A673 (cell line): ENCODE data around the gene COL16A1. TPM values are rescaled to one million over a fixed set of nuclear protein-coding genes. Genes with fewer than 3 reads are reported as not detected.

Experiments used
- BruUV-seq: library from RNA; stranded (reverse); fragments of 400-500 nt; replicated peaks from 2 replicates; lab custom pipeline; 2021; lab: Mats Ljungman, UMichigan
- CTCF ChIA-PET: fragments of 300-600 bp; sonication (Branson Sonifier 250); formaldehyde crosslinking; loops from one replicate; lab custom pipeline; 2022; ENCODE audit warnings: antibody characterized with exemption; lab: Charles Lee
- POLR2A ChIA-PET: fragments of 300-600 bp; sonication (Branson Sonifier 250); formaldehyde crosslinking; loops from one replicate; lab custom pipeline; 2022; ENCODE audit warnings: antibody characterized with exemption; ENCODE audit not compliant: low non-redundant PET; lab: Charles Lee
- DNase-seq: peaks from one replicate; pipeline ENCODE4 v3.0.0-alpha.2; 2015; ENCODE audit warnings: low spot score
- H3K27ac ChIP-seq: fragments of 200-600 bp; sonication (generic); 2 replicates; pipeline ENCODE4 v1.5.1; 2016; ENCODE audit warnings: mixed run types, low read depth, mild to moderate bottlenecking, mixed read lengths, antibody characterized with exemption, low read length; ENCODE audit not compliant: poor library complexity, severe bottlenecking
- H3K27me3 ChIP-seq: fragments of 200-600 bp; sonication (generic); replicated peaks from 2 replicates; pipeline ENCODE4 v1.6.1; 2017; ENCODE audit warnings: mixed run types, low read depth, mild to moderate bottlenecking, mixed read lengths, antibody characterized with exemption, low read length; ENCODE audit not compliant: insufficient read depth, poor library complexity
- H3K36me3 ChIP-seq: fragments of 200-600 bp; sonication (generic); 2 replicates; pipeline ENCODE4 v1.6.1; 2016; ENCODE audit warnings: mixed run types, mild to moderate bottlenecking, mixed read lengths, antibody characterized with exemption, low read length; ENCODE audit not compliant: insufficient read depth, poor library complexity, severe bottlenecking
- H3K4me1 ChIP-seq: fragments of 200-600 bp; sonication (generic); 2 replicates; pipeline ENCODE4 v1.6.1; 2017; ENCODE audit warnings: mixed run types, mild to moderate bottlenecking, mixed read lengths, antibody characterized with exemption, low read length; ENCODE audit not compliant: insufficient read depth, poor library complexity, severe bottlenecking
- H3K4me3 ChIP-seq: fragments of 200-600 bp; sonication (generic); 2 replicates; pipeline ENCODE4 v1.5.1; 2016; ENCODE audit warnings: low read depth, mixed run types, mild to moderate bottlenecking, mixed read lengths, low read length; ENCODE audit not compliant: poor library complexity, severe bottlenecking
- H3K9me3 ChIP-seq: fragments of 200-600 bp; sonication (generic); 2 replicates; pipeline ENCODE4 v1.6.1; 2016; ENCODE audit warnings: mixed run types, low read depth, mild to moderate bottlenecking, mixed read lengths, antibody characterized with exemption, low read length; ENCODE audit not compliant: poor library complexity, severe bottlenecking
- CTCF ChIP-seq: fragments of 300-800, 200-600 bp; sonication (generic); conservative IDR thresholded peaks from 2 replicates; pipeline ENCODE4 v1.5.1; 2017; ENCODE audit warnings: low read depth, mild to moderate bottlenecking, antibody characterized with exemption, low read length, moderate library complexity, mixed read lengths
- EZH2 ChIP-seq: fragments of 200-600 bp; sonication (generic); IDR thresholded peaks from 2 replicates; pipeline ENCODE4 v1.6.1; 2017; ENCODE audit warnings: borderline replicate concordance, low read depth, mild to moderate bottlenecking, mixed read lengths, antibody characterized with exemption, low read length; ENCODE audit not compliant: poor library complexity, severe bottlenecking
- intact Hi-C: fragments of 100-400 bp; cut with micrococcal nuclease; formaldehyde crosslinking; loops from one replicate; pipeline ENCODE4 v1.10.0; 2022; ENCODE audit not compliant: unreplicated experiment
- total RNA-seq: library from RNA; stranded (reverse); gene quantifications from 2 replicates; pipeline ENCODE4 v1.2.3, GENCODE V29; 2021

Gene COL16A1
- total RNA-seq, 1 experiment from 2014 or later: 26.6 TPM

GRCh38 chr1:31621847-31622730, 81.7 kb downstream of the COL16A1 start:
- H3K9me3 ChIP-seq: no peaks in the 10 kb centered on the region
- no peaks in the 10 kb centered on the region for H3K36me3 ChIP-seq
- TF ChIP-seq EZH2 (no peak), CTCF (no peak)
- no peak overlapping the region for H3K27ac ChIP-seq
- no TSS peak for BruUV-seq
- H3K27me3 ChIP-seq: peaks cover 2% of the 10 kb centered on the region
- no peaks in the 10 kb centered on the region for H3K4me1 ChIP-seq
- CTCF ChIA-PET: no interaction called here
- POLR2A ChIA-PET: no interaction called here
- intact Hi-C loops: no loop called here
- H3K4me3 ChIP-seq: no peak overlapping the region
- DNase-seq: no peak

GRCh38 chr1:31621498-31621820, 82.4 kb downstream of the COL16A1 start:
- no TSS peak for BruUV-seq
- H3K27me3 ChIP-seq: peaks cover 9% of the 10 kb centered on the region
- ChIA-PET CTCF (no interaction called here), POLR2A (no interaction called here)
- no peak overlapping the region for H3K4me3 ChIP-seq
- no peaks in the 10 kb centered on the region for H3K9me3 ChIP-seq
- H3K4me1 ChIP-seq: no peaks in the 10 kb centered on the region
- no peak for DNase-seq
- TF ChIP-seq CTCF (no peak), EZH2 (no peak)
- H3K36me3 ChIP-seq: no peaks in the 10 kb centered on the region
- no peak overlapping the region for H3K27ac ChIP-seq
- intact Hi-C loops: no loop called here

DNA sequence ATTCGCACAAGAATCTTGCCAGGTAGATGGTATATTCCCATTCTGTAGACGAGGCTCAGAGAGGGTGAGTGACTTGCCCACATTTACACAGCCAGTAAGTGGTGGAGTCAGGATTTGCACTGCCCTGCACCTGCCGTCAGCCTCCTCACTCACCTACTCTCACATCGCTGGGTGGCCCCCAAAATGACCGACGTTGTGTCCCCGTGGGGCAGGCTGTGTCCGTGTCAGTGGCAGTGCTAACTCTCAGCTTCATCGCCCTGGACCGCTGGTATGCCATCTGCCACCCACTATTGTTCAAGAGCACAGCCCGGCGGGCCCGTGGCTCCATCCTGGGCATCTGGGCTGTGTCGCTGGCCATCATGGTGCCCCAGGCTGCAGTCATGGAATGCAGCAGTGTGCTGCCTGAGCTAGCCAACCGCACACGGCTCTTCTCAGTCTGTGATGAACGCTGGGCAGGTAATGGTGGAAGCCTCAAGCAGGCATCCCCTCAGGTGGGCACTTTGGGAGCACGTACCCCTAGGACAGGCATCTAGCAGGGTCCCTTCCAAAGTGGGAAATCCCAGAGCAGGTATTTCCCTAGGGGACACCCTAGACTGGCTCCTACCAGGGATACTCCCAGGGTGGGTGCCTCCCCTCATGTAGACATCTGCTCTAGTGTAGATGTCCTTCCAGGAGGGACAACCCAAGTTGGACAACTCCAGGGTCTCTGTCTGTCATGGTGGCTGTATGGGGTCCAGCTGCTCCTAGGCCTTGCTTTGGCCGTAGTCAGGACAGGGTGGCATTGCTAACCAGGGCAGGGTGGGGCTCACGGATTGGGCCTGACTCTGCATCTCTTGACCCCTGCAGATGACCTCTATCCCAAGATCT, 83.0 kb downstream of the COL16A1 start:
- no peak for DNase-seq
- POLR2A ChIA-PET: no interaction called here
- intact Hi-C loops: no loop called here
- no peak for TF ChIP-seq CTCF
- no peak for TF ChIP-seq EZH2
- no peak overlapping the region for H3K27ac ChIP-seq
- CTCF ChIA-PET: no interaction called here
- H3K36me3 ChIP-seq: no peaks in the 10 kb centered on the region
- H3K4me1 ChIP-seq: no peaks in the 10 kb centered on the region
- H3K27me3 ChIP-seq: peaks cover 9% of the 10 kb centered on the region
- no TSS peak for BruUV-seq
- no peak overlapping the region for H3K4me3 ChIP-seq
- H3K9me3 ChIP-seq: no peaks in the 10 kb centered on the region
